OCI-LY7 (cell line): ENCODE results near the gene OR10AG1.

Source experiments
- EZH2phosphoT487 ChIP-seq: fragments of 200-600 bp; sonication (generic); IDR thresholded peaks from 2 replicates; pipeline ENCODE4 v1.6.1; 2018; ENCODE audit warnings: low read depth, borderline replicate concordance, mild to moderate bottlenecking, mixed run types, antibody characterized with exemption, low read length, moderate library complexity, mixed read lengths
- TF ChIP-seq, protein P1 (sequence below): fragments of 200-600 bp; sonication (generic); conservative IDR thresholded peaks from 2 replicates; pipeline ENCODE4 v1.5.1; 2014; ENCODE audit warnings: mild to moderate bottlenecking, antibody characterized with exemption, low read length, moderate library complexity, mixed read lengths

DNA sequence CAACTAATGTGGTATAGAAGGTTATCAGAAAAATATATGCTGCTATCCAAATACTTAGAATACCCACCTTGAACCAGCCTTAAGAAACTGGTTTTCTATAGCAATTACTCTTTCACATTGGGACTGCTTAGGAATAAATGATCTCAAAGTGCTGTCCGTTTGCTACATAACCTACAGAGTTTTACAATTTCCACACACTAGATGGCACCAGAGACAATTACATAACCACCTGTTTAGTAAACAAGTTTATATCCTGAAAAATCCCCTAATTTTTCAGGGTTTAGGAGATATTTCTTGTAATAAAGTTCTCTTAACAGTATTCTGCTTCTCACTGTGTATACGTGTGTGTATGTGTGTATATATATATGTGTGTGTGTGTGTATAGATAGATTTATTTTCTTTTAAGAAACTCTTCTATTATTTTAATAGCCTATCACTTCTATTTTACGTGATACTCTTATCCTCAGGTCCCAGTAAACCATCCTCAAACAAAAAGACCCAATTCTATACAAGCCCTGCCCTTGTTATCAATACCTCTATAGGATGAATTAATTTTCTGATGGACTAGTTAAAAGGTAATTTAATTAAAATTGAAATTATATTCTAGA is 26.9 kb downstream of the OR10AG1 start:
- TF ChIP-seq, protein P1, sequence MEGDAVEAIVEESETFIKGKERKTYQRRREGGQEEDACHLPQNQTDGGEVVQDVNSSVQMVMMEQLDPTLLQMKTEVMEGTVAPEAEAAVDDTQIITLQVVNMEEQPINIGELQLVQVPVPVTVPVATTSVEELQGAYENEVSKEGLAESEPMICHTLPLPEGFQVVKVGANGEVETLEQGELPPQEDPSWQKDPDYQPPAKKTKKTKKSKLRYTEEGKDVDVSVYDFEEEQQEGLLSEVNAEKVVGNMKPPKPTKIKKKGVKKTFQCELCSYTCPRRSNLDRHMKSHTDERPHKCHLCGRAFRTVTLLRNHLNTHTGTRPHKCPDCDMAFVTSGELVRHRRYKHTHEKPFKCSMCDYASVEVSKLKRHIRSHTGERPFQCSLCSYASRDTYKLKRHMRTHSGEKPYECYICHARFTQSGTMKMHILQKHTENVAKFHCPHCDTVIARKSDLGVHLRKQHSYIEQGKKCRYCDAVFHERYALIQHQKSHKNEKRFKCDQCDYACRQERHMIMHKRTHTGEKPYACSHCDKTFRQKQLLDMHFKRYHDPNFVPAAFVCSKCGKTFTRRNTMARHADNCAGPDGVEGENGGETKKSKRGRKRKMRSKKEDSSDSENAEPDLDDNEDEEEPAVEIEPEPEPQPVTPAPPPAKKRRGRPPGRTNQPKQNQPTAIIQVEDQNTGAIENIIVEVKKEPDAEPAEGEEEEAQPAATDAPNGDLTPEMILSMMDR: peak; percentile 83
- TF ChIP-seq EZH2phosphoT487: no peak
